Endodermal cell (in vitro differentiated cells): ENCODE results near the gene FAM193A. TPM values are rescaled to one million over a fixed set of nuclear protein-coding genes. Genes with fewer than 3 reads are reported as not detected.

Experiments
- DNase-seq: peaks from one replicate; pipeline ENCODE4 v3.0.0-alpha.2; 2017
- H3K27ac ChIP-seq: 2 replicates; pipeline ENCODE4 v1.5.1; 2013; ENCODE audit warnings: mild to moderate bottlenecking, low read depth, low read length, moderate library complexity
- H3K27me3 ChIP-seq: 2 replicates; pipeline ENCODE4 v1.6.1; 2013; ENCODE audit warnings: mild to moderate bottlenecking, low read length, moderate library complexity; ENCODE audit not compliant: insufficient read depth, control insufficient read depth, poor library complexity, severe bottlenecking
- H3K36me3 ChIP-seq: 2 replicates; pipeline ENCODE4 v1.7.0; 2013; ENCODE audit warnings: mild to moderate bottlenecking, low read length, moderate library complexity; ENCODE audit not compliant: control insufficient read depth, insufficient read depth
- H3K4me1 ChIP-seq: one replicate; pipeline ENCODE4 v1.7.0; 2013; ENCODE audit warnings: low read length; ENCODE audit not compliant: control insufficient read depth, insufficient read depth
- H3K4me3 ChIP-seq: 2 replicates; pipeline ENCODE4 v1.5.1; 2013; ENCODE audit warnings: mild to moderate bottlenecking, low read length, moderate library complexity
- H3K9ac ChIP-seq: 2 replicates; pipeline ENCODE4 v1.6.1; 2013; ENCODE audit warnings: mild to moderate bottlenecking, low read length, moderate library complexity; ENCODE audit not compliant: poor library complexity, severe bottlenecking; ENCODE audit errors: extremely low read depth
- H3K9me3 ChIP-seq: 2 replicates; pipeline ENCODE4 v1.6.1; 2013; ENCODE audit warnings: mild to moderate bottlenecking, low read length, moderate library complexity; ENCODE audit not compliant: control insufficient read depth
- H3K27ac Mint-ChIP-seq: 2 replicates; pipeline ENCODE4 v1.8.0; 2020; ENCODE audit warnings: mixed read lengths
- H3K27me3 Mint-ChIP-seq: 2 replicates; pipeline ENCODE4 v1.8.0; 2021; ENCODE audit warnings: mild to moderate bottlenecking, mixed read lengths; ENCODE audit not compliant: insufficient read depth
- H3K36me3 Mint-ChIP-seq: 2 replicates; pipeline ENCODE4 v1.8.0; 2020; ENCODE audit warnings: low read depth, mixed read lengths
- H3K4me1 Mint-ChIP-seq: 2 replicates; pipeline ENCODE4 v1.8.0; 2020; ENCODE audit warnings: mixed read lengths
- H3K4me3 Mint-ChIP-seq: 2 replicates; pipeline ENCODE4 v1.8.0; 2020; ENCODE audit warnings: mild to moderate bottlenecking, moderate library complexity, mixed read lengths
- H3K9me3 Mint-ChIP-seq: 2 replicates; pipeline ENCODE4 v1.8.0; 2020; ENCODE audit warnings: mild to moderate bottlenecking, mixed read lengths
- CTCF ChIP-seq: fragments of 200-600 bp; sonication (generic); conservative IDR thresholded peaks from 2 replicates; pipeline ENCODE4 v1.5.0; 2021; ENCODE audit warnings: antibody characterized with exemption, mild to moderate bottlenecking
- WGBS, 2 experiments: methylation state at CpG; one replicate each; pipeline versions ENCODE4 v1.1.5 to v1.1.7; 2013; ENCODE audit warnings: missing lambda C conversion rate in 2 of 2, mixed read lengths in 1 of 2; ENCODE audit not compliant: insufficient coverage in 1 of 2, insufficient read length in 1 of 2; 5-methylcytosine and 5-hydroxymethylcytosine counted together
- total RNA-seq, 2 donors: library from RNA; stranded (reverse); fragmentation: NEBNext Ultra II Directional in 1 of 2; extraction: Animal tissue kit (Norgen Biotek cat#: 25700) in 1 of 2; gene quantifications; 2 replicates in 1 of 2; 3 replicates in 1 of 2; pipeline ENCODE4 v1.2.1, GENCODE V29; 2021

FAM193A gene
- total RNA-seq, 2 donors from 2014 or later: 32.1 to 39.0 TPM

DNA sequence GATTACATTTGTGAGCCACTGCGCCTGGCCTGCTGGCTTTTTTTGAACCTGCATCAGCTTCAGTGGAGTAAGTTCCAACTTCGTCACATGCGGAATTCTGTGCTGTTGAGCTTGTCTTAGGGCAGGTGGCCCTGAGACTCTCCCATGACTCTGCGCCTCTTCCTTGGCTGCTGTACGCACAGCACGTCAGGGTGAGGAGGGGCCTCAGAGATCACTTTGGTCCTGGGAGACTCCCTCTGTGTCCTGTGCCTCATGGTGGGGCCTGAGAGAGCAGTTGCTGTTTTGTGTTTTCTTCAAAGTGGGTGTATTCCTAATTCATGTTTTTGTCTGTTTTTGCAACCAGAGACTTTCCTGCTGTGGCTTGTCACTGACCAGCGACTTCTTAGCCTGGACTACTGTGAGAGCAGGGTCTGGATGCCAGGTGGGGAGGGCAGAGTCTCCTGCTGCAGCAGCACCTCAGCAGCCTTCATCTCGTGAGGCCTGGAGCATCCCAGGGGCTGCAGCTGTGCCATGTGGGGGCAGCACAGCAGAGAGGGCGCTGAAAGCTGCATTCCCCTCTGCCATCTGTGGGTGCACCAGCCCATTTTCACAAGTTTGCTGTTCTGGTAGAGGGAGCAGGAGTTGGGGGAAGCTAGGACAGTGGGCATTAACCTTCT, 111.8 kb downstream of the FAM193A start:
- Mint-ChIP-seq H3K27ac (no peak overlapping the region), H3K36me3 (peaks cover 67% of the 10 kb centered on the region), H3K4me1 (peaks cover 14% of the 10 kb centered on the region), H3K9me3 (peaks cover 8% of the 10 kb centered on the region), H3K4me3 (no peak overlapping the region), H3K27me3 (no peaks in the 10 kb centered on the region)
- no peak overlapping the region for H3K27ac ChIP-seq
- 97% methylated on average over 8 to 9 of the region's 9 CpGs for WGBS, 2 experiments
- H3K4me1 ChIP-seq: peaks cover 7% of the 10 kb centered on the region
- H3K9ac ChIP-seq: no peak overlapping the region
- peaks cover 21% of the 10 kb centered on the region for H3K9me3 ChIP-seq
- TF ChIP-seq CTCF: no peak
- peaks cover 74% of the 10 kb centered on the region for H3K36me3 ChIP-seq
- DNase-seq: no peak
- no peaks in the 10 kb centered on the region for H3K27me3 ChIP-seq
- H3K4me3 ChIP-seq: no peak overlapping the region

GRCh38 chr4:2649604-2650114, 113.2 kb downstream of the FAM193A start:
- H3K27me3 ChIP-seq: no peaks in the 10 kb centered on the region
- H3K36me3 ChIP-seq: peaks cover 64% of the 10 kb centered on the region
- Mint-ChIP-seq H3K4me3 (no peak overlapping the region), H3K9me3 (peaks cover 8% of the 10 kb centered on the region), H3K4me1 (peaks cover 14% of the 10 kb centered on the region), H3K36me3 (peaks cover 65% of the 10 kb centered on the region), H3K27me3 (no peaks in the 10 kb centered on the region), H3K27ac (no peak overlapping the region)
- H3K27ac ChIP-seq: no peak overlapping the region
- TF ChIP-seq CTCF: no peak
- H3K9ac ChIP-seq: no peak overlapping the region
- peaks cover 7% of the 10 kb centered on the region for H3K4me1 ChIP-seq
- no peak overlapping the region for H3K4me3 ChIP-seq
- DNase-seq: no peak
- 97 to 98% methylated on average over 5 of the region's 5 CpGs for WGBS, 2 experiments
- peaks cover 21% of the 10 kb centered on the region for H3K9me3 ChIP-seq

DNA sequence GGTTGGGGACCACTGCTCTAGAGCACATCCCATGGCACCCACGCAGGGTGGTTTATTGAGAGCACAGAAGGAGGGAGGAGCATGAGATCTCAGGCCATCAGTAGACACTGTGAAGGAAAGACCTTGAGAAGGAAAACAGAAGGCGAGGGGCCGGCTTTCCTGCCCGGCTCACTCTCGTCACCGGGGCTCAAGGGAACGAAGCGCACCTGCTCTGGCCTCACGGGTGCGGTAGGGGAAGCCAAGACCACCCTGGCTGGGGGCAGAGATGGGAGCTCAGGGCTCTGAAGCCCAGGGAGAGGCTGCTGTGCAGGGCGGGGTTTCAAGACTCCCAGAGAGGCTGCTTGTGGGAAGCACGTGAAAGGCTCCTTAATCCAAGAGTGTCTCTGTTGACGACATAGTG, 113.8 kb downstream of the FAM193A start:
- no peak for DNase-seq
- Histone ChIP-seq H3K9ac (no peak overlapping the region), H3K27ac (no peak overlapping the region), H3K36me3 (peaks cover 70% of the 10 kb centered on the region), H3K4me1 (peaks cover 7% of the 10 kb centered on the region), H3K27me3 (no peaks in the 10 kb centered on the region), H3K9me3 (peaks cover 21% of the 10 kb centered on the region), H3K4me3 (no peak overlapping the region)
- 94 to 95% methylated on average over 13 of the region's 13 CpGs for WGBS, 2 experiments
- Mint-ChIP-seq H3K27ac (no peak overlapping the region), H3K4me3 (no peak overlapping the region), H3K4me1 (peaks cover 14% of the 10 kb centered on the region), H3K36me3 (peaks cover 67% of the 10 kb centered on the region), H3K9me3 (peaks cover 8% of the 10 kb centered on the region), H3K27me3 (no peaks in the 10 kb centered on the region)
- TF ChIP-seq CTCF: no peak
